AG04450 (cell line): Measurements from ENCODE around the gene CRKL. TPM values are rescaled to one million over a fixed set of nuclear protein-coding genes. Genes with fewer than 3 reads are reported as not detected.

Experiments used
- CTCF ChIA-PET: fragments of 300-600, 350-600 bp; formaldehyde crosslinking; extraction: SDS; loops from one replicate; lab custom pipeline; 2022; ENCODE audit warnings: antibody characterized with exemption, inconsistent platforms; lab: Charles Lee
- POLR2A ChIA-PET: fragments of 350-600 bp; formaldehyde crosslinking; extraction: SDS; loops from one replicate; lab custom pipeline; 2021; ENCODE audit warnings: antibody characterized with exemption, inconsistent platforms; lab: Yijun Ruan, JAX
- DNase-seq: peaks from one replicate; pipeline ENCODE4 v3.0.0-alpha.2; 2011; ENCODE audit warnings: low read depth, low spot score
- H3K27ac ChIP-seq: one replicate; pipeline ENCODE4 v1.5.1; 2012; ENCODE audit warnings: low read depth, low read length, control low read depth
- H3K27me3 ChIP-seq: one replicate; pipeline ENCODE4 v1.6.0; 2012; ENCODE audit warnings: low read length; ENCODE audit not compliant: control insufficient read depth, insufficient read depth
- H3K4me3 ChIP-seq: 2 replicates; pipeline ENCODE4 v1.5.1; 2011; ENCODE audit warnings: mild to moderate bottlenecking, low read depth, low read length, control low read depth
- H3K9me3 ChIP-seq: 2 replicates; pipeline ENCODE4 v1.5.1; 2012; ENCODE audit warnings: low read length; ENCODE audit not compliant: control insufficient read depth, insufficient read depth
- CTCF ChIP-seq: IDR thresholded peaks from 2 replicates; pipeline ENCODE4 v1.5.1; 2011; ENCODE audit warnings: low read depth, low read length, control low read depth, inconsistent platforms
- polyA minus RNA-seq: library from RNA; depleted of rRNA, polyadenylated mRNA; stranded (reverse); fragments of >200 nt; gene quantifications from 2 replicates; pipeline ENCODE4 v1.2.3, GENCODE V29; 2011; rRNA and poly(A)+ RNA removed
- polyA plus RNA-seq: library from polyadenylated mRNA; depleted of rRNA; stranded (reverse); fragments of >200 nt; gene quantifications from 2 replicates; pipeline ENCODE4 v1.2.3, GENCODE V29; 2011; rRNA removed

Gene CRKL
- polyA plus RNA-seq (24.1 and 25.4 TPM in 2 replicates), polyA minus RNA-seq (36.2 and 40.1 TPM in 2 replicates)

DNA sequence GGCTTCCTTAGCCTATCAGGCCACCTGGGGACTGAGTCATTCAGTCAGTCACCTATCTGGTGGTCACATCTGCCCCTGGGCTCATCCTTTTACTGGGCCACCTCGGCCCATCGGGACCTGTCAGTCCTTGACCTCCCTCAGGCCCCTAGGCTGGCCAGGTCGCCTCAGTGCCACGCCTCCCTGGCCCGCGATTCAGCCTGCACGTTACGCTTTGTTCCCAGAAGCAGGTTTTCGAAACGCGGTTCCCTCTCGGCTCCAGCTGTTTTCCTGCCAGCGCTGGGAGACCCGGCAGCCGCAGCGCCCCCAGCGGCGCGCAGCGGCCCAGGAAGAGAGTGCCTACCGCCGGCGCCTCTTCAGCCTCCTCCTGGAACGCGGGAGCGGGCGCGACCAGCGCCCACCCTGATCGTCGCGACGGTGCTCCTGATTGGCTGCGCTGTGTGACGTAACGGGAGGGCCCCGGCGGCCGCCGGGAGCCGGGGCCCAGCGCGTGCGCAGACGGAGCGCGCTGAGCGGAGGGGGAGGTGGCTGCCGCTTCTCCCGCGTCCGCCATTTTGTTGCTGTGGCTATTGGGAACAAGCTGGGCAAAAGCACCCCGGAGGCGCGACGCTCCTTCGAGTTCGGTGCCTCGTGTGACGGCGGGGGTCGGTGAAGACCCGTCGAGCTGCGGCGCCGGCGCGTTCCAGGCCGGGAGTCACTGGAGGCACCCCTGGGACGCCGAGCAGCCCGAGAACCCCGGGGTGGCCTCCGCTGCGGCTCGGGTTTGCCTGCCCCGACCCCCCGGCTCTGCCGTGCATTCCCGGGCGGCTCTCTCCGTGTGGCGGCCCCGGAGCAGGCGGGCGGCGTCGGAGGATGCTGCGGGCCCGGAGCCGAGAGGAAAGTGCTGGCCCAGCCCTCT lies at the start of gene CRKL:
Gene CRKL, plus strand, starts transcription at position 492 of the 895 bp plus-strand sequence. CDS start 528 bp downstream, outside the sequence.
- ChIA-PET CTCF (interaction anchor here (0.6 to 1.6 kb wide), 27 partner anchors 9 to 652 kb away, joined by 3 to 17 read pairs (median 3); partner anchors contain the start of gene LZTR1), POLR2A (interaction anchor here (0.6 to 1.3 kb wide), 5 partner anchors 9 to 65 kb away, joined by 3 to 8 read pairs (median 4); partner anchors contain the start of gene LZTR1)
- H3K27me3 ChIP-seq: no peaks in the 10 kb centered on the region
- DNase-seq: peak; percentile 93
- peak; percentile 94 for TF ChIP-seq CTCF
- H3K27ac ChIP-seq: peak within 1 kb of the TSS; percentile 94
- no peaks in the 10 kb centered on the region; the same call in 1 of the 2 replicates for H3K9me3 ChIP-seq
- peak within 1 kb of the TSS; percentile 70 for H3K4me3 ChIP-seq

DNA sequence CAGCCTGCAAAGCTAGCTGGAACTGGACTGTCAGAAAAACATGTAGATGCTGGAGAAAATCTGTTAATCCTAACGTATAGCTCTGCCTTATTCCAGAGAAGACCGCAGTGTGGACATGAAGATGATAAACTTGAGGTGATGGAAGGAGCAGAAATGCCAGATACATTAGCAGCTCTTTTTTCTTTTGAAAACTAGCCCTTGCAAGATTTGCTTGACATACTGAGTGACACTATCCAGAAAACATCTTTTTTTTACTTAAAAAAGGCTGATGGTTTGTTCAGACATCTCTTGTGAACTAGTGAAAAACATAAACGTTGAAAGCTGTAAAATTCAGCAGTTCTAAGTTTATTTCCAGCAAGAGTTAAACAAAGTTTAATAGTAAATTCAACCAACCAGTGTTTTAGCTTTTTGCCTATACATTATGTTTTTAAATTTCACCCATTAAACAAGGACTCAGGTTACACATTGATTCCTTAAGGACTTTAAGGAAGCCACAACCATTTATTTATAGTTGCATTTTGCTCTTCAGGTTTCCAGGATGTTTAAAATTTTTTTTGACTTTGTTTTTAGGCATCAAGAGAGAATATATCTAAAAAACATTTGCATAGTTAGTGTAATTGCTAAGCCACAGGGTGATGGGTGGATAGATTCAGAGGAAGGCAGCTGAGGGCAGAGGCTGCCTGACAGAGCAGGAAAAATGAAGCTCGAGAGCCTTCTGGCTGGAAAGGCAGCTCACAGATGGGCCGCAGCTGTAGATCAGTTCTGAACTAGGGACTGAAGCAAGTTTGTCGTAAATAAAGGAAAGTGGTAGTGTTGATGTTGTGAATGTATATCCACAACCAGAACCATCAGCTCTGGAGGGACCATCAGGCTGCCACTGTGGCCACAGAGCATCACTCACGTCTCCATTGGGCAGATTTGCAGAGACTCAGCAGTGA lies 48.9 kb upstream of the CRKL start:
- TF ChIP-seq CTCF: no peak
- POLR2A ChIA-PET: interaction anchor here (0.6 to 1.8 kb wide), 3 partner anchors 10 to 49 kb away, joined by 4 to 5 read pairs (median 4); partner anchors contain the start of genes PI4KA and SNAP29
- no peaks in the 10 kb centered on the region for H3K27me3 ChIP-seq
- no peak overlapping the region for H3K4me3 ChIP-seq
- peak overlapping the region; percentile 52 for H3K27ac ChIP-seq
- no peaks in the 10 kb centered on the region for H3K9me3 ChIP-seq
- CTCF ChIA-PET: interaction anchor here (0.7 to 4.7 kb wide), 6 partner anchors 17 to 84 kb away, joined by 3 to 39 read pairs (median 4); no protein-coding TSS in a partner anchor
- DNase-seq: peak; percentile 41

DNA sequence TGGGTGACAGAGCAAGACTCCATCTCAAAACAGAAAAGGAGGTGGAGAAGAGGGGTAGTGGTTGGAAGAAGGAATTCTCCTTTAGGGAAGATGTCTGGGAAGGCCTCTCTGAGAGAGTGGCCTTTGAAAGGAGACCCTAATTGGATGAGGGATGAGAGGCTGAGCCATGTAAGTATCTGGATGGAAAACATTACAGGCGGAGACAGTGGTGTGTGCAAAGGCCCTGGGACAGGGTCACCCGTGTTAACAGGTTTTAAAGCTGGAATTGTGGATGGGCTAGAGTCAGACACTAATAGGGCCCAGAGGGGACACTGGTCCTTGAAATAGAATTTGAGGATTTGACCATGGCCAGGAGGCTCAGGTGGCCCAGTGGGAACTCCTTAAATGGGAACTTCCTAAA lies 48.0 kb upstream of the CRKL start:
- no peak for DNase-seq
- Histone ChIP-seq H3K9me3 (no peaks in the 10 kb centered on the region), H3K27me3 (no peaks in the 10 kb centered on the region), H3K4me3 (no peak overlapping the region), H3K27ac (peak overlapping the region; percentile 11)
- CTCF ChIA-PET: interaction anchor here (0.7 to 4.7 kb wide), 3 partner anchors 16 to 85 kb away, joined by 3 to 39 read pairs (median 3); no protein-coding TSS in a partner anchor
- POLR2A ChIA-PET: no interaction called here
- no peak for TF ChIP-seq CTCF

DNA sequence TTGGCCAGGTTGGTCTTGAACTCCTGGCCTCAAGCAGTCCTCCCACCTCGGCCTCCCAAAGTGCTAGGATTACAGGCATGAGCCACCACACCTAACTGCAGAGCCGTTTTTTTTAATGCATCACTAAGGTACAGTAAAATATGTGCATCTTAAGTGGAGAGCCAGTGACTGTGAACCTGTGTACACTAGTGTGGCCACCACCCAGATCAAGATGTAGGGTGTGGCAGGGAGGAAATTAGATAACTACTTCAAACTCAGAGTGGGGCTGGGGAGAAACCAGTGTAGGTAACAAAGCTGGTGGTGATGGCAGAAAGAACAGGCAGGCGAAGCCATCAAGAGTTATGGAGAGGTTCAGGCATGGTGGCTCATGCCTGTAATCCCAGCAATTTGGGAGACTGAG lies 44.0 kb upstream of the CRKL start:
- H3K27me3 ChIP-seq: no peaks in the 10 kb centered on the region
- no peak for TF ChIP-seq CTCF
- no peaks in the 10 kb centered on the region for H3K9me3 ChIP-seq
- ChIA-PET POLR2A (interaction anchor here (0.6 kb wide), 1 partner anchor 65 kb away, joined by 3 read pairs; no protein-coding TSS in a partner anchor), CTCF (interaction anchor here (0.7 kb wide), 1 partner anchor 89 kb away, joined by 3 read pairs; no protein-coding TSS in a partner anchor)
- no peak for DNase-seq
- no peak overlapping the region for H3K4me3 ChIP-seq
- no peak overlapping the region for H3K27ac ChIP-seq
